ENCODE measurements around the gene RASD1. TPM values are rescaled to one million over a fixed set of nuclear protein-coding genes. Genes with fewer than 3 reads are reported as not detected.

RASD1 gene
- total and polyA plus RNA-seq, 2 donors (not counting 1 experiment from before 2014, with no cell fraction given), result 0.34 to 2.6 TPM

GRCh38 chr17:17527534-17527933, 31.3 kb upstream of the RASD1 start:
- H3K4me1 ChIP-seq (ENCODE audit: control insufficient read depth, extremely low read depth, insufficient read depth, low read length), result no peaks in the 10 kb centered on the region
- no peaks in the 10 kb centered on the region for H3K27me3 ChIP-seq (ENCODE audit: control insufficient read depth, insufficient read depth, low read length)
- H3K27ac ChIP-seq (ENCODE audit: insufficient read depth, low read length), result no peak overlapping the region
- no peaks in the 10 kb centered on the region for H3K36me3 ChIP-seq (ENCODE audit: control insufficient read depth, insufficient read depth, low read length)
- H4K20me1 ChIP-seq (ENCODE audit: control insufficient read depth, extremely low read depth, insufficient read depth, low read length), result no peaks in the 10 kb centered on the region
- TF ChIP-seq EZH2 (IDR thresholded peaks at IDR 0.05; ENCODE audit: low read length, missing control alignments) (no peak), CTCF (conservative IDR thresholded peaks at IDR 0.05 in 1 of 2, IDR thresholded peaks at IDR 0.05 in 1 of 2; ENCODE audit: low read depth in 1 of 2, low read length in 2 of 2) (no peak)
- H3K79me2 ChIP-seq (ENCODE audit: control insufficient read depth, insufficient read depth, low read length), result no peaks in the 10 kb centered on the region
- no peak overlapping the region for H3K9ac ChIP-seq (ENCODE audit: insufficient read depth, low read length)
- H3K9me3 ChIP-seq (ENCODE audit: control insufficient read depth, insufficient read depth, low read depth, low read length), result no peaks in the 10 kb centered on the region
- DNase-seq (ENCODE audit: low read depth in 2 of 2), result no peak
- H3K4me3 ChIP-seq (replicated peaks in 1 of 4; ENCODE audit: control extremely low read depth in 1 of 4, insufficient read depth in 1 of 4, low read depth in 3 of 4, low read length in 4 of 4), result no peak overlapping the region
- H2AFZ ChIP-seq (ENCODE audit: low read length), result no peak overlapping the region
- no peak overlapping the region for H3K4me2 ChIP-seq (ENCODE audit: extremely low read depth, insufficient read depth, low read length)

- H4K20me1 ChIP-seq (ENCODE audit: control insufficient read depth, extremely low read depth, insufficient read depth, low read length), result no peaks in the 10 kb centered on the region
- no peak overlapping the region for H3K4me3 ChIP-seq (replicated peaks in 1 of 4; ENCODE audit: control extremely low read depth in 1 of 4, insufficient read depth in 1 of 4, low read depth in 3 of 4, low read length in 4 of 4)
- no peak for DNase-seq (ENCODE audit: low read depth in 2 of 2)
- H3K4me2 ChIP-seq (ENCODE audit: extremely low read depth, insufficient read depth, low read length), result no peak overlapping the region
- H3K9ac ChIP-seq (ENCODE audit: insufficient read depth, low read length), result no peak overlapping the region
- H3K27me3 ChIP-seq (ENCODE audit: control insufficient read depth, insufficient read depth, low read length), result no peaks in the 10 kb centered on the region
- H2AFZ ChIP-seq (ENCODE audit: low read length), result no peak overlapping the region
- no peaks in the 10 kb centered on the region for H3K36me3 ChIP-seq (ENCODE audit: control insufficient read depth, insufficient read depth, low read length)
- TF ChIP-seq CTCF (conservative IDR thresholded peaks at IDR 0.05 in 1 of 2, IDR thresholded peaks at IDR 0.05 in 1 of 2; ENCODE audit: low read depth in 1 of 2, low read length in 2 of 2), result no peak
- TF ChIP-seq EZH2 (IDR thresholded peaks at IDR 0.05; ENCODE audit: low read length, missing control alignments), result no peak
- no peaks in the 10 kb centered on the region for H3K79me2 ChIP-seq (ENCODE audit: control insufficient read depth, insufficient read depth, low read length)
- H3K27ac ChIP-seq (ENCODE audit: insufficient read depth, low read length), result no peak overlapping the region
- no peaks in the 10 kb centered on the region for H3K4me1 ChIP-seq (ENCODE audit: control insufficient read depth, extremely low read depth, insufficient read depth, low read length)
- no peaks in the 10 kb centered on the region for H3K9me3 ChIP-seq (ENCODE audit: control insufficient read depth, insufficient read depth, low read depth, low read length)
Observed at GRCh38 chr17:17526369-17526768, 30.2 kb upstream of the RASD1 start.

- no peaks in the 10 kb centered on the region for H3K4me1 ChIP-seq (ENCODE audit: control insufficient read depth, extremely low read depth, insufficient read depth, low read length)
- no peak for DNase-seq (ENCODE audit: low read depth in 2 of 2)
- TF ChIP-seq EZH2 (IDR thresholded peaks at IDR 0.05; ENCODE audit: low read length, missing control alignments) (no peak), CTCF (conservative IDR thresholded peaks at IDR 0.05 in 1 of 2, IDR thresholded peaks at IDR 0.05 in 1 of 2; ENCODE audit: low read depth in 1 of 2, low read length in 2 of 2) (no peak)
Observed at GRCh38 chr17:17525956-17526355, 29.8 kb upstream of the RASD1 start.

More at GRCh38 chr17:17525956-17526355, 29.8 kb upstream of the RASD1 start:
- Histone ChIP-seq H3K4me3 (replicated peaks in 1 of 4; ENCODE audit: control extremely low read depth in 1 of 4, insufficient read depth in 1 of 4, low read depth in 3 of 4, low read length in 4 of 4) (no peak overlapping the region), H3K9me3 (ENCODE audit: control insufficient read depth, insufficient read depth, low read depth, low read length) (no peaks in the 10 kb centered on the region), H2AFZ (ENCODE audit: low read length) (no peak overlapping the region), H3K36me3 (ENCODE audit: control insufficient read depth, insufficient read depth, low read length) (no peaks in the 10 kb centered on the region), H4K20me1 (ENCODE audit: control insufficient read depth, extremely low read depth, insufficient read depth, low read length) (no peaks in the 10 kb centered on the region), H3K27me3 (ENCODE audit: control insufficient read depth, insufficient read depth, low read length) (no peaks in the 10 kb centered on the region), H3K79me2 (ENCODE audit: control insufficient read depth, insufficient read depth, low read length) (no peaks in the 10 kb centered on the region), H3K9ac (ENCODE audit: insufficient read depth, low read length) (no peak overlapping the region), H3K4me2 (ENCODE audit: extremely low read depth, insufficient read depth, low read length) (no peak overlapping the region), H3K27ac (ENCODE audit: insufficient read depth, low read length) (no peak overlapping the region)
